DND-41 (cell line): ENCODE data around the gene SERPINA3.

Experiments used
- EZH2 ChIP-seq: IDR thresholded peaks from 3 replicates; pipeline ENCODE4 v1.6.1; 2012; ENCODE audit warnings: borderline replicate concordance, low read depth, mild to moderate bottlenecking, moderate library complexity, low read length, inconsistent platforms; ENCODE audit not compliant: severe bottlenecking
- TF ChIP-seq, protein P1 (sequence below): IDR thresholded peaks from 2 replicates; pipeline ENCODE4 v1.5.1; 2012; ENCODE audit warnings: borderline replicate concordance, low read length, moderate library complexity, mild to moderate bottlenecking; ENCODE audit not compliant: poor library complexity, severe bottlenecking; ENCODE audit errors: extremely low read depth

DNA sequence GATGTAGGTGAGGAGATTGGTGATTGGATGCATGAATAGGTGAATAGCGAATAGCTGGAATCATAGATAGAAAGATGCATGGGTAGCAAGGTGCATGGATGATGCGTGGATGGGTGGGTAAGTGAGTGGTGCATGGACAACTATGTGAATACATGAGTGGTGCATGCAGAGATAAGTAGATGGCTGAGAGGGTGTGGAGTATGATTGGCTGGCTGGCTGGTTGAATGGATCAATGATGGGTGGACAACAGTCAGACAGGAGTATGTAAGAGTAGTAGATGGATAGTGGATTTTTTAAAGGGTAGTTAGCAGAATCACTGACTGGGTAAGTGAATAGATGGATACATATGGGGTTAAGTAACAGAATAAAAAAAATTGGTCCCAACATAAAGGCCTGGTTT is 33.9 kb downstream of the SERPINA3 start:
- no peak for TF ChIP-seq EZH2
- TF ChIP-seq, protein P1, sequence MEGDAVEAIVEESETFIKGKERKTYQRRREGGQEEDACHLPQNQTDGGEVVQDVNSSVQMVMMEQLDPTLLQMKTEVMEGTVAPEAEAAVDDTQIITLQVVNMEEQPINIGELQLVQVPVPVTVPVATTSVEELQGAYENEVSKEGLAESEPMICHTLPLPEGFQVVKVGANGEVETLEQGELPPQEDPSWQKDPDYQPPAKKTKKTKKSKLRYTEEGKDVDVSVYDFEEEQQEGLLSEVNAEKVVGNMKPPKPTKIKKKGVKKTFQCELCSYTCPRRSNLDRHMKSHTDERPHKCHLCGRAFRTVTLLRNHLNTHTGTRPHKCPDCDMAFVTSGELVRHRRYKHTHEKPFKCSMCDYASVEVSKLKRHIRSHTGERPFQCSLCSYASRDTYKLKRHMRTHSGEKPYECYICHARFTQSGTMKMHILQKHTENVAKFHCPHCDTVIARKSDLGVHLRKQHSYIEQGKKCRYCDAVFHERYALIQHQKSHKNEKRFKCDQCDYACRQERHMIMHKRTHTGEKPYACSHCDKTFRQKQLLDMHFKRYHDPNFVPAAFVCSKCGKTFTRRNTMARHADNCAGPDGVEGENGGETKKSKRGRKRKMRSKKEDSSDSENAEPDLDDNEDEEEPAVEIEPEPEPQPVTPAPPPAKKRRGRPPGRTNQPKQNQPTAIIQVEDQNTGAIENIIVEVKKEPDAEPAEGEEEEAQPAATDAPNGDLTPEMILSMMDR, result no peak
